ENCODE data around the gene TMED1. TPM values are rescaled to one million over a fixed set of nuclear protein-coding genes. Genes with fewer than 3 reads are reported as not detected.

The TMED1 gene
- polyA plus RNA-seq, 2 of the 4 experiments (the other 2 are of a cell fraction) = 29.9 to 37.0 TPM

DNA sequence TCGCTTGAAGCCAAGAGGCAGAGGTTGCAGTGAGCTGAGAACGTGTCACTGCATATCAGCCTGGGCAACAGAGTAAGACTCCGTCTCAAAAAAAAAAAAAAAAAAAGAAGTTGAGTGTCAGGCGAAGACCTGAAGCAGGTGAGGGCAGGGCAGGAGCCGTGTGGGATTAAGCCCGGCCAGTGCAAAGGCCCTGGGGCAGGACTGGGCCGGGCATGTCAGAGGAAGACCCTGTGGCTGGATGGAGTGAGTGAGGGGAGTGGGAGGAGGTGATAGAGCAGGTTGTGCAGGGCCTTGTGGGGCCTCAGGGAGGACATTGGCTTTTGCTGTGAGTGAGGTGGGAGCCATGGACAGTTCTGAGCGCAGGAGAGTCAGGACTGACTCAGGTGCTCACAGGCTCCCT, 47.9 kb downstream of the TMED1 start:
- H3K27ac ChIP-seq = no peak overlapping the region
- no peaks in the 10 kb centered on the region for H3K9me3 ChIP-seq
- FAIRE-seq (no peak), ATAC-seq (no peak), DNase-seq (ENCODE audit: low read depth in 1 of 2, low spot score in 1 of 2) (no peak)
- H3K4me1 ChIP-seq = no peaks in the 10 kb centered on the region
- TF ChIP-seq, protein P1, sequence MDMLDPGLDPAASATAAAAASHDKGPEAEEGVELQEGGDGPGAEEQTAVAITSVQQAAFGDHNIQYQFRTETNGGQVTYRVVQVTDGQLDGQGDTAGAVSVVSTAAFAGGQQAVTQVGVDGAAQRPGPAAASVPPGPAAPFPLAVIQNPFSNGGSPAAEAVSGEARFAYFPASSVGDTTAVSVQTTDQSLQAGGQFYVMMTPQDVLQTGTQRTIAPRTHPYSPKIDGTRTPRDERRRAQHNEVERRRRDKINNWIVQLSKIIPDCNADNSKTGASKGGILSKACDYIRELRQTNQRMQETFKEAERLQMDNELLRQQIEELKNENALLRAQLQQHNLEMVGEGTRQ (IDR thresholded peaks at IDR 0.05) = no peak
- no peak for TF ChIP-seq TFCP2L1 (CRISPR knock-in tag; IDR thresholded peaks at IDR 0.05)
- POLR2A ChIA-PET = no interaction called here
- CTCF ChIA-PET = interaction anchor here (0.6 kb wide), 2 partner anchors 31 to 51 kb away, joined by 3 to 4 read pairs; no protein-coding TSS in a partner anchor
- 96% methylated on average over 7 of the region's 8 CpGs for WGBS (ENCODE audit: missing lambda C conversion rate)
- no peak overlapping the region for H3K4me3 ChIP-seq
- H3K4me2 ChIP-seq = no peak overlapping the region

DNA sequence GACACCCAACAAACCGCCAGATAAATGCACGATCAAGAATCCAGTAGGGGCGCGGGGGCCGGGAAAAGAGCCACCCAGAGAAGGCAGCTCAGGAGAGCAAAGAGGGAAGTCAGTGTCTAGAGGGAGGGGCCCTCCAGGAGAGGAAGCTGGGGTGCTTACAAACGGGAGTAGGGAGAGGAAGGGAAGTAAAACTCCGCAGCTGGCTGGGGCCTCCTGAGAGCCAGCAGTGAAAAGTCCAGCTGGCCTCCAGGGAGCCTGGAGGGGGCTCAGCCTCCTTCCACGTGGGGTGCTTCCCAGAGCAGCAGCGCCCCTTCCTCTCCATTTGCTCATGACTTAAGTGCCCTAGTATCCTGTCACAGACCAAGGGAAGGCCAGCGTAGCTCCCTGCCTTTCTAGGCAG, 51.8 kb downstream of the TMED1 start:
- Histone ChIP-seq H3K9me3 (no peaks in the 10 kb centered on the region), H3K4me1 (no peaks in the 10 kb centered on the region), H3K4me2 (no peak overlapping the region), H3K27ac (no peak overlapping the region), H3K4me3 (no peak overlapping the region)
- ATAC-seq (no peak), FAIRE-seq (no peak), DNase-seq (ENCODE audit: low read depth in 1 of 2, low spot score in 1 of 2) (no peak)
- WGBS (ENCODE audit: missing lambda C conversion rate) = 90% methylated on average over 9 of the region's 10 CpGs
- ChIA-PET CTCF (interaction anchor here (1.4 kb wide), 1 partner anchor 12 kb away, joined by 3 read pairs; no protein-coding TSS in a partner anchor), POLR2A (no interaction called here)
- TF ChIP-seq CTCF (IDR thresholded peaks at IDR 0.05) = no peak
- no peak for TF ChIP-seq ESRRA (IDR thresholded peaks at IDR 0.05; ENCODE audit: borderline replicate concordance, low read length)
- TF ChIP-seq POLR2AphosphoS2 (conservative IDR thresholded peaks at IDR 0.05; ENCODE audit: low read length) = no peak
- no peak for TF ChIP-seq ZSCAN20 (CRISPR knock-in tag; IDR thresholded peaks at IDR 0.05)
- TF ChIP-seq RAD21 (conservative IDR thresholded peaks at IDR 0.05 in 1 of 2, IDR thresholded peaks at IDR 0.05 in 1 of 2) = no peak
- TF ChIP-seq CBX2 (IDR thresholded peaks at IDR 0.05; ENCODE audit: borderline replicate concordance, low read depth) = no peak
- TF ChIP-seq SREBF2 (IDR thresholded peaks at IDR 0.05) = no peak
- TF ChIP-seq JUNB (IDR thresholded peaks at IDR 0.05) = no peak
- no peak for TF ChIP-seq ATOH8 (CRISPR knock-in tag; IDR thresholded peaks at IDR 0.05; ENCODE audit: low read depth)
- TF ChIP-seq POLR2A (IDR thresholded peaks at IDR 0.05; ENCODE audit: low read length) = no peak
- no peak for TF ChIP-seq FOSL2 (IDR thresholded peaks at IDR 0.05)
- TF ChIP-seq FOSL2 (CRISPR knock-in tag; IDR thresholded peaks at IDR 0.05) = no peak
- TF ChIP-seq ZNF302 (CRISPR knock-in tag; IDR thresholded peaks at IDR 0.05) = no peak
- no peak for TF ChIP-seq EP300 (IDR thresholded peaks at IDR 0.05)
- TF ChIP-seq RARB (CRISPR knock-in tag; IDR thresholded peaks at IDR 0.05) = no peak
- TF ChIP-seq MAZ (IDR thresholded peaks at IDR 0.05; ENCODE audit: borderline replicate concordance, low read depth, low read length) = no peak
- TF ChIP-seq FOSB (CRISPR knock-in tag; IDR thresholded peaks at IDR 0.05) = no peak
- TF ChIP-seq, protein P2, sequence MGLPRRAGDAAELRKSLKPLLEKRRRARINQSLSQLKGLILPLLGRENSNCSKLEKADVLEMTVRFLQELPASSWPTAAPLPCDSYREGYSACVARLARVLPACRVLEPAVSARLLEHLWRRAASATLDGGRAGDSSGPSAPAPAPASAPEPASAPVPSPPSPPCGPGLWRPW (IDR thresholded peaks at IDR 0.05) = no peak
- no peak for TF ChIP-seq NFE2L2 (conservative IDR thresholded peaks at IDR 0.05; ENCODE audit: low read length)
- no peak for TF ChIP-seq KDM5A (IDR thresholded peaks at IDR 0.05)

DNA sequence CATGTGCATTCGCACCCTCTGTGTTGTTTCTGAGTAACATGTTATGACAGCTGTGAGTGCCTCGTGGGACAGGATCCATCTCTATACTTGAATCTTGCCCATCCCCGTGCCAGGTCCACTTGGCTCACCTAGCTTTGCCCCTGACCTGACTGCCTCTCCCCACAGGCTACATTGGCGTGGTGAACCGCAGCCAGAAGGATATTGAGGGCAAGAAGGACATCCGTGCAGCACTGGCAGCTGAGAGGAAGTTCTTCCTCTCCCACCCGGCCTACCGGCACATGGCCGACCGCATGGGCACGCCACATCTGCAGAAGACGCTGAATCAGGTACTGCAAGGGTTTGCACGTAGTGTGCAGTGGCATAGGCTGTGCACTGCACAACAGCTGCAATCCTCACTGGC, 53.2 kb downstream of the TMED1 start:
- Histone ChIP-seq H3K27ac (no peak overlapping the region), H3K4me2 (no peak overlapping the region), H3K4me3 (no peak overlapping the region), H3K4me1 (no peaks in the 10 kb centered on the region), H3K9me3 (no peaks in the 10 kb centered on the region)
- FAIRE-seq (no peak), DNase-seq (ENCODE audit: low read depth in 1 of 2, low spot score in 1 of 2) (no peak), ATAC-seq (no peak)
- ChIA-PET CTCF (interaction anchor here (0.6 to 1.7 kb wide), 3 partner anchors 23 to 904 kb away, joined by 3 to 6 read pairs (median 4); no protein-coding TSS in a partner anchor), POLR2A (no interaction called here)
- TF ChIP-seq PHF8 (IDR thresholded peaks at IDR 0.05; ENCODE audit: borderline replicate concordance, low read depth) = no peak
- TF ChIP-seq CBX2 (IDR thresholded peaks at IDR 0.05; ENCODE audit: borderline replicate concordance, low read depth) = no peak
- no peak for TF ChIP-seq FOSB (CRISPR knock-in tag; IDR thresholded peaks at IDR 0.05)
- no peak for TF ChIP-seq NR3C1 (IDR thresholded peaks at IDR 0.05)
- TF ChIP-seq, protein P2 (IDR thresholded peaks at IDR 0.05) = no peak
- no peak for TF ChIP-seq ESRRA (IDR thresholded peaks at IDR 0.05; ENCODE audit: borderline replicate concordance, low read length)
- no peak for TF ChIP-seq POLR2AphosphoS2 (conservative IDR thresholded peaks at IDR 0.05; ENCODE audit: low read length)
- TF ChIP-seq ZFP36 (IDR thresholded peaks at IDR 0.05; ENCODE audit: borderline replicate concordance, partially characterized antibody) = no peak
- no peak for TF ChIP-seq EHF (CRISPR knock-in tag; IDR thresholded peaks at IDR 0.05)
- TF ChIP-seq FOSL2 (IDR thresholded peaks at IDR 0.05) = no peak
- TF ChIP-seq FOSL2 (CRISPR knock-in tag; IDR thresholded peaks at IDR 0.05) = no peak
- TF ChIP-seq NFE2L2 (conservative IDR thresholded peaks at IDR 0.05; ENCODE audit: low read length) = no peak
- TF ChIP-seq SMC3 (IDR thresholded peaks at IDR 0.05) = no peak
- no peak for TF ChIP-seq POLR2A (IDR thresholded peaks at IDR 0.05; ENCODE audit: low read length)
- no peak for TF ChIP-seq JUN (IDR thresholded peaks at IDR 0.05)
- no peak for TF ChIP-seq HDAC2 (IDR thresholded peaks at IDR 0.05)
- no peak for TF ChIP-seq BHLHE40 (IDR thresholded peaks at IDR 0.05; ENCODE audit: low read depth, low read length)
- no peak for TF ChIP-seq KDM5A (IDR thresholded peaks at IDR 0.05)
- no peak for TF ChIP-seq ATOH8 (CRISPR knock-in tag; IDR thresholded peaks at IDR 0.05; ENCODE audit: low read depth)
- TF ChIP-seq EP300 (IDR thresholded peaks at IDR 0.05) = no peak
- no peak for TF ChIP-seq MYC (IDR thresholded peaks at IDR 0.05; ENCODE audit: borderline replicate concordance, low read length)
- 87% methylated on average over 9 of the region's 13 CpGs for WGBS (ENCODE audit: missing lambda C conversion rate)

All from A549 (cell line).